Thoracic aorta (tissue), 2 donors: ENCODE results near the gene ITPKC. TPM values are rescaled to one million over a fixed set of nuclear protein-coding genes. Genes with fewer than 3 reads are reported as not detected.
A peak's percentile ranks its signal among the peaks of the same experiment; 100 is the strongest.

Source experiments
- ATAC-seq: fragments of 150-250 bp; one replicate; pipeline ENCODE4 v1.8.0; 2017; ENCODE audit warnings: low read depth; ENCODE audit not compliant: insufficient number of reproducible peaks, low FRiP score
- DNase-seq: peaks from one replicate; pipeline ENCODE4 v3.0.0-alpha.2; 2020; ENCODE audit warnings: low spot score
- H3K27ac ChIP-seq, 2 donors: fragments of 200-600 bp; sonication (generic); 1 replicate in 1 of 2; 2 replicates in 1 of 2; pipeline ENCODE4 v1.5.1; 2016; ENCODE audit warnings: mild to moderate bottlenecking in 2 of 2, moderate library complexity in 2 of 2
- H3K27me3 ChIP-seq: fragments of 200-600 bp; sonication (generic); replicated peaks from 2 replicates; pipeline ENCODE4 v1.6.0; 2016; ENCODE audit warnings: mild to moderate bottlenecking; ENCODE audit not compliant: insufficient read depth
- H3K36me3 ChIP-seq: fragments of 200-600 bp; sonication (generic); one replicate; pipeline ENCODE4 v1.5.1; 2016
- H3K4me1 ChIP-seq, 2 donors: fragments of 200-600 bp; sonication (generic); 1 replicate in 1 of 2; 2 replicates in 1 of 2; pipeline versions ENCODE4 v1.5.1 to v1.6.0; 2016; ENCODE audit warnings: low read depth in 2 of 2, mild to moderate bottlenecking in 1 of 2; ENCODE audit not compliant: control insufficient read depth in 1 of 2
- H3K4me3 ChIP-seq: fragments of 200-600 bp; sonication (generic); 2 replicates; pipeline ENCODE4 v1.5.1; 2016; ENCODE audit warnings: mild to moderate bottlenecking
- H3K9me3 ChIP-seq: fragments of 200-600 bp; sonication (generic); 2 replicates; pipeline ENCODE4 v1.5.1; 2016
- total RNA-seq, 2 donors: library from RNA; depleted of rRNA; stranded (reverse); fragments of >200 nt; gene quantifications; one replicate each; pipeline versions ENCODE4 v1.1.0 to v1.2.3, GENCODE V29; 2016
- TF ChIP-seq, protein P1 (sequence below): fragments of 200-600 bp; sonication (generic); IDR thresholded peaks from one replicate; pipeline ENCODE4 v1.5.1; 2019; ENCODE audit warnings: antibody characterized with exemption

ITPKC gene
- total RNA-seq, 2 donors from 2014 or later, result 45.4 to 79.4 TPM

GRCh38 chr19:40686882-40687524 lies 29.9 kb upstream of the ITPKC start:
- TF ChIP-seq, protein P1, sequence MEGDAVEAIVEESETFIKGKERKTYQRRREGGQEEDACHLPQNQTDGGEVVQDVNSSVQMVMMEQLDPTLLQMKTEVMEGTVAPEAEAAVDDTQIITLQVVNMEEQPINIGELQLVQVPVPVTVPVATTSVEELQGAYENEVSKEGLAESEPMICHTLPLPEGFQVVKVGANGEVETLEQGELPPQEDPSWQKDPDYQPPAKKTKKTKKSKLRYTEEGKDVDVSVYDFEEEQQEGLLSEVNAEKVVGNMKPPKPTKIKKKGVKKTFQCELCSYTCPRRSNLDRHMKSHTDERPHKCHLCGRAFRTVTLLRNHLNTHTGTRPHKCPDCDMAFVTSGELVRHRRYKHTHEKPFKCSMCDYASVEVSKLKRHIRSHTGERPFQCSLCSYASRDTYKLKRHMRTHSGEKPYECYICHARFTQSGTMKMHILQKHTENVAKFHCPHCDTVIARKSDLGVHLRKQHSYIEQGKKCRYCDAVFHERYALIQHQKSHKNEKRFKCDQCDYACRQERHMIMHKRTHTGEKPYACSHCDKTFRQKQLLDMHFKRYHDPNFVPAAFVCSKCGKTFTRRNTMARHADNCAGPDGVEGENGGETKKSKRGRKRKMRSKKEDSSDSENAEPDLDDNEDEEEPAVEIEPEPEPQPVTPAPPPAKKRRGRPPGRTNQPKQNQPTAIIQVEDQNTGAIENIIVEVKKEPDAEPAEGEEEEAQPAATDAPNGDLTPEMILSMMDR, result no peak
- DNase-seq (no peak), ATAC-seq (no peak)
- Histone ChIP-seq H3K4me1 (peaks cover 3 to 32% of the 10 kb centered on the region in 2 donors), H3K4me3 (peak overlapping the region; percentile 11), H3K9me3 (no peaks in the 10 kb centered on the region), H3K27ac (peak overlapping the region; percentile 48 to 58), H3K27me3 (no peaks in the 10 kb centered on the region), H3K36me3 (peaks cover 37% of the 10 kb centered on the region)

GRCh38 chr19:40687525-40688016 lies 29.3 kb upstream of the ITPKC start:
- Histone ChIP-seq H3K36me3 (peaks cover 32% of the 10 kb centered on the region), H3K9me3 (no peaks in the 10 kb centered on the region), H3K4me1 (peaks cover 3 to 32% of the 10 kb centered on the region in 2 donors), H3K27me3 (no peaks in the 10 kb centered on the region), H3K4me3 (peak overlapping the region; percentile 11), H3K27ac (peak overlapping the region; percentile 48 to 58)
- TF ChIP-seq, protein P1, result no peak
- ATAC-seq, result peak; percentile 21
- DNase-seq, result peak; percentile 83

- ATAC-seq (no peak), DNase-seq (no peak)
- H3K36me3 ChIP-seq, result peaks cover 24% of the 10 kb centered on the region
- no peaks in the 10 kb centered on the region for H3K9me3 ChIP-seq
- peaks cover 3 to 32% of the 10 kb centered on the region in 2 donors for H3K4me1 ChIP-seq
- peak overlapping the region; percentile 47 to 81 for H3K27ac ChIP-seq
- H3K4me3 ChIP-seq, result peak overlapping the region; percentile 96
- H3K27me3 ChIP-seq, result no peaks in the 10 kb centered on the region
- TF ChIP-seq, protein P1, result no peak
Observed at GRCh38 chr19:40688309-40688708, 28.6 kb upstream of the ITPKC start.

DNA sequence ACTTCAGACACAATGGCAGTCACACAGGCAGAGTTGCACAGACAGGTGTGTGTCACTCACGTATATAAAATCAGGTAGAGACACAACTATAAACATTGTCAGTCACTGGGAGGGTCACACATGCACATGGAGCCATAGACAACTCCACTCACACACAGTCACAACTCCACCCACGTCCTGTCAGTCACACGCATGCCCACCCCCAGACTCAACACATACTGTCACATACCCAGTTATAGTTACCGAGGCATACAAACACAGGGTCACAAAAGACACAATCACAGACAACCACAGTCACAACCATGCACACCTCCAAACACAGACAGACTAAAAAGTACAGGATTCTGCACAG lies 27.9 kb upstream of the ITPKC start:
- peak overlapping the region; percentile 96 for H3K4me3 ChIP-seq
- no peak for DNase-seq
- H3K9me3 ChIP-seq, result no peaks in the 10 kb centered on the region
- no peaks in the 10 kb centered on the region for H3K27me3 ChIP-seq
- H3K36me3 ChIP-seq, result peaks cover 18% of the 10 kb centered on the region
- peaks cover 3 to 32% of the 10 kb centered on the region in 2 donors for H3K4me1 ChIP-seq
- TF ChIP-seq, protein P1, result no peak
- ATAC-seq, result no peak
- H3K27ac ChIP-seq, result peak overlapping the region; percentile 81 to 89

DNA sequence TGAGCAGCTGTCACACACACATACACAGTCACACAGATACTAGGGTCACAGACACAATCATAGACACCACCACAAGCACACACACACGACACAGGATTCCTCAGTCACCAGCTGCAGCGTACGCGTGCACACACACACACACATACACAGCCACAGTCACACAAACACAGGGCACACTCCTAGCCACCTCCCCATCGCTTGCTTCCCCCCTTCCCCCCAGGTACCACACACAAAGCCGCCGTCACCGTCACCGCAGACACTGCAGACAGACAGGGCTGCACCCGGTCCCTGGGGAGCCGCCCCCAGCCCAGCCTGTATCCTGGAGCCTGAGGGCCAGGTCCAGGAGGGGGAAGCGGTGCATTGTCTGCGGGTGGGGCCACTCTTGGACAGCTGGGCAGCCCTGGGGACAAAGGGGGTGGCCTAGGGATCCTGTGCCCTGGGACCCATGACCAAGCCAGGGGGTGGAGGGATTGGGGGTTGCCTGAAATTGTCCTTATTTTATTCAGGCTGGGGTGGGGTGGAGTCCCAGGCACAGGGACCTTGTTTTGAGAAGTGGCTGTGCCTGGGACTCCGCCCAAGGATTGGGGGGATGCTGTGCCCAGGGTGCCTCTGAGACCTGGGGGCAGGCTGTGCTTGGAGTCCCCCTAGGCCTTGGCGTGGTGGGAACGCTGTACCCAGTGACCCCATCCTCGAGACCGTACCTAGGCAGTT lies 27.4 kb upstream of the ITPKC start:
- Histone ChIP-seq H3K27me3 (no peaks in the 10 kb centered on the region), H3K9me3 (no peaks in the 10 kb centered on the region), H3K4me1 (peaks cover 3 to 32% of the 10 kb centered on the region in 2 donors), H3K4me3 (peak overlapping the region; percentile 96), H3K36me3 (peaks cover 12% of the 10 kb centered on the region), H3K27ac (peak overlapping the region; percentile 81 to 89)
- no peak for DNase-seq
- no peak for ATAC-seq
- TF ChIP-seq, protein P1, result no peak
